ENCODE measurements around the gene NACAD.
A peak's percentile ranks its signal among the peaks of the same experiment; 100 is the strongest.

Gene NACAD, protein sequence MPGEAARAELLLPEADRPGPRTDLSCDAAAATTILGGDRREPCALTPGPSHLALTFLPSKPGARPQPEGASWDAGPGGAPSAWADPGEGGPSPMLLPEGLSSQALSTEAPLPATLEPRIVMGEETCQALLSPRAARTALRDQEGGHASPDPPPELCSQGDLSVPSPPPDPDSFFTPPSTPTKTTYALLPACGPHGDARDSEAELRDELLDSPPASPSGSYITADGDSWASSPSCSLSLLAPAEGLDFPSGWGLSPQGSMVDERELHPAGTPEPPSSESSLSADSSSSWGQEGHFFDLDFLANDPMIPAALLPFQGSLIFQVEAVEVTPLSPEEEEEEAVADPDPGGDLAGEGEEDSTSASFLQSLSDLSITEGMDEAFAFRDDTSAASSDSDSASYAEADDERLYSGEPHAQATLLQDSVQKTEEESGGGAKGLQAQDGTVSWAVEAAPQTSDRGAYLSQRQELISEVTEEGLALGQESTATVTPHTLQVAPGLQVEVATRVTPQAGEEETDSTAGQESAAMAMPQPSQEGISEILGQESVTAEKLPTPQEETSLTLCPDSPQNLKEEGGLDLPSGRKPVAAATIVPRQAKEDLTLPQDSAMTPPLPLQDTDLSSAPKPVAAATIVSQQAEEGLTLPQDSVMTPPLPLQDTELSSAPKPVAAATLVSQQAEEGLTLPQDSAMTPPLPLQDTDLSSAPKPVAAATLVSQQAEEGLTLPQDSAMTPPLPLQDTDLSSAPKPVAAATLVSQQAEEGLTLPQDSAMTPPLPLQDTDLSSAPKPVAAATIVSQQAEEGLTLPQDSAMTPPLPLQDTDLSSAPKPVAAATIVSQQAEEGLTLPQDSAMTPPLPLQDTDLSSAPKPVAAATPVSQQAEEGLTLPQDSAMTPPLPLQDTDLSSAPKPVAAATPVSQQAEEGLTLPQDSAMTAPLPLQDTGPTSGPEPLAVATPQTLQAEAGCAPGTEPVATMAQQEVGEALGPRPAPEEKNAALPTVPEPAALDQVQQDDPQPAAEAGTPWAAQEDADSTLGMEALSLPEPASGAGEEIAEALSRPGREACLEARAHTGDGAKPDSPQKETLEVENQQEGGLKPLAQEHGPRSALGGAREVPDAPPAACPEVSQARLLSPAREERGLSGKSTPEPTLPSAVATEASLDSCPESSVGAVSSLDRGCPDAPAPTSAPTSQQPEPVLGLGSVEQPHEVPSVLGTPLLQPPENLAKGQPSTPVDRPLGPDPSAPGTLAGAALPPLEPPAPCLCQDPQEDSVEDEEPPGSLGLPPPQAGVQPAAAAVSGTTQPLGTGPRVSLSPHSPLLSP (N-terminal part only)

DNA sequence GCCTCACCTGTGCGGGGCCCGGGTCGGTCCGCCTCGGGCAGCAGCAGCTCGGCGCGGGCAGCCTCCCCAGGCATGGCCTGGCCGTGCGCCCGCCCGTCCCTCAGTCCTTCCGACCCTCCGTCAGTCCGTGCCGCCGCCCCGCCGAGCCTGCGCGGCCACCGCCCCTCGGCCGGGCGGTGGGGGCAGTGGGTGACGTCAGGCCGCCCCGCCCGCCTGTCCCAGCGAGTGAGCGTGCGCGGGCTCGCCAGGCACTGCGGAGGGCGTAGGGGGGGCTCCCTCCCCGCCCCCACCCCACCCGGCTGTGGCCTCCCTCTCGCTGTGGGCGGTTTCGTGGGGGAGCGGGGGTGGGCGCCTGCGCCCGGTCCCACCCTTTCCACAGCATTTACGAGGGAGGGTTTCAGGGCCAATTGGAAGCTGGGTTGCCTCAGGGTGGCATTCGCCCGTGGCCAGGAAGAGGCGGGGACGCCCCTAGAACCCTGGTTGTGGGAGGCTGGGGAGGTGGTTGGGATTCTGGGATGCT, at the start of gene NACAD:
NACAD (minus strand) TSS at position 149 of the 520 bp plus-strand sequence; CDS start at position 74, 75 bp downstream.
- in situ Hi-C loops (cut with HindIII; ENCODE audit: low sequenced_read_pairs) = no loop called here
- TF ChIP-seq, protein P1, sequence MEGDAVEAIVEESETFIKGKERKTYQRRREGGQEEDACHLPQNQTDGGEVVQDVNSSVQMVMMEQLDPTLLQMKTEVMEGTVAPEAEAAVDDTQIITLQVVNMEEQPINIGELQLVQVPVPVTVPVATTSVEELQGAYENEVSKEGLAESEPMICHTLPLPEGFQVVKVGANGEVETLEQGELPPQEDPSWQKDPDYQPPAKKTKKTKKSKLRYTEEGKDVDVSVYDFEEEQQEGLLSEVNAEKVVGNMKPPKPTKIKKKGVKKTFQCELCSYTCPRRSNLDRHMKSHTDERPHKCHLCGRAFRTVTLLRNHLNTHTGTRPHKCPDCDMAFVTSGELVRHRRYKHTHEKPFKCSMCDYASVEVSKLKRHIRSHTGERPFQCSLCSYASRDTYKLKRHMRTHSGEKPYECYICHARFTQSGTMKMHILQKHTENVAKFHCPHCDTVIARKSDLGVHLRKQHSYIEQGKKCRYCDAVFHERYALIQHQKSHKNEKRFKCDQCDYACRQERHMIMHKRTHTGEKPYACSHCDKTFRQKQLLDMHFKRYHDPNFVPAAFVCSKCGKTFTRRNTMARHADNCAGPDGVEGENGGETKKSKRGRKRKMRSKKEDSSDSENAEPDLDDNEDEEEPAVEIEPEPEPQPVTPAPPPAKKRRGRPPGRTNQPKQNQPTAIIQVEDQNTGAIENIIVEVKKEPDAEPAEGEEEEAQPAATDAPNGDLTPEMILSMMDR (IDR thresholded peaks at IDR 0.05; ENCODE audit: low read depth, low read length, missing control alignments) = no peak
- no peak for DNase-seq (ENCODE audit: low read depth)
- H3K4me3 ChIP-seq (ENCODE audit: low read depth, low read length) = peak within 1 kb of the TSS; percentile 61

DNA sequence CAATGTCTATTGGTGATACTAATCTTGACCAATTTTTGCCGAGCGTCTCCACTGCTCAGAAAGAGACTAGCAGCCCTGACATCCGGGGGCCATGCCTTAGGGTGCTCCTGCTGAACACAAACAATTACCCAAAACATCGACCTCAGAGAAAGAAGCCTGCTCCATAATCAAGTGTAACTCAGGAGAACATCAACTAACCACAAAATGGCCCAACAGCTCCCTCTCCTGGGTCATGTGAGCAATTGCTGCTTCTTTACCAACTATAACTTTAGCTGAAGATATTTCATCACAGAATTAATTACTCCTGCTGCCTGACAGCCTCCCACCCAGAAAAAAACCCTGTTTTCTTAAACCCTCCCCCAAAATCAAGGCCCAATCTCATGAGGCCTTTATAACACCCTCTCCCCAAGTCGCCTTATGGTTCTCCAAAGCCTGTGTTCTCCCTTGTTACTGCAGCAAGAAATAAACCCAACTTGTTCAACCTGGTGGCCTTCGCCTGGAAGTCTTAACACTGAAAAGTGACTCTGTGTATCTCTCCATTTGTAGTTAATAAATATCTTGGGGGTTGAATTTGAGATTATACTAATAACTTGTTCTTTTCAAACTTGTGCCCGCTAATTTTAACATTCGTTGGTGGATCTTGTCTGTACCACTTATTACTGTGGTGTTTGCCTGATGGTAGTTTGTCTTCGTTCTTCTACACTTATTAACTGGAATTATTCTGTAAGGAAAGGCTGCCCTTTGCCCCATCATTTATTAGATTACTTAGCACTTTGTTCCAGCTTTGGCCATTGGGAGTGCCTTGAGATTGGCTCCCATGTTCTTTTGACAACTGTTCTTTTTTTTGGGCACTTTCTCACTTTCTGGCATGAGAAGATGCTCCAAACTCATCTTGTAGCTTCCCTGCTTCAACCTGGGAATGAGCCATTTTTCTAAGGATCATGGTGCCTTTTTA, 47.6 kb upstream of the NACAD start:
- in situ Hi-C loops (cut with HindIII; ENCODE audit: low sequenced_read_pairs) = no loop called here
- no peak overlapping the region for H3K4me3 ChIP-seq (ENCODE audit: low read depth, low read length)
- DNase-seq (ENCODE audit: low read depth) = peak; percentile 65
- TF ChIP-seq, protein P1 (IDR thresholded peaks at IDR 0.05; ENCODE audit: low read depth, low read length, missing control alignments) = peak; percentile 86

DNA sequence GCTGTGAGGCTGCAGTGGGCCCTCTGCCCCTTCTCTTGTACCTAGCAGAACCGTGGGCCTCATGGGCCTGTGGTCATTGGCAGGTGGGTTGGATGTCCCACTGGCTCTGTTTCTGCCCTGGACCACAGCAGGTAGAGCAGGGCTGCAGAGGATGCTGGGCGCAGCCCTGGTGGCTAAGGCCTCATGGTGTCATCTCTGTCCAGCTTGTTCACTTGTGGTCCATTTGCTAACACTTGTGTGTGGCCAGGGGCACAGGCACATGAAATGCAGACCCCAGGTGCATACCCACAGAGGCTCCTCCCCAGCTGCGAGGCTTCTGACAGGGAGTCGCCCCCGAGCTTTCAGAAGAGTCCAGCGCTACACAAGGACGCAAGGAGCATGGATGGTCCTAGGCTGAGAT, 45.1 kb upstream of the NACAD start:
- in situ Hi-C loops (cut with HindIII; ENCODE audit: low sequenced_read_pairs) = no loop called here
- H3K4me3 ChIP-seq (ENCODE audit: low read depth, low read length) = no peak overlapping the region
- no peak for DNase-seq (ENCODE audit: low read depth)
- TF ChIP-seq, protein P1 (IDR thresholded peaks at IDR 0.05; ENCODE audit: low read depth, low read length, missing control alignments) = no peak

DNA sequence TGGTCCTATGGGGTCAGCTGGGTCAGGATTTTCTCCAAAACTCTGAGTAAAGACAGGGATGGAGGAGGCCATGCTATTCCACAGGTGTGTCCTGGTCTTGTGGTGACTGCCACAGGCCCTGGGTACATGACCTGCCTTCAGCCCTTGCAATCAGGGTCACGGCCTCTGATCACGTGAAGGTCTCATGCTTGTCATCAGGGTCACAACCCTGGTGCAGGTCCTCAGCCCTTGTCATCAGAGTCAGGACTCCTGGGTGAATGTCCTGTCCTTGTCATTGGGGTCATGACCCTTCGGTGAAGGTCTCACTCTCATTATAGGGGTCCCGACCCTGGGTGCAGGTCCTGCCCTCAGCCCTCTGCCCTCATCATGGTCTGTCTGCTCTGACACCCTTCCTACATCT, 44.6 kb upstream of the NACAD start:
- TF ChIP-seq, protein P1 (IDR thresholded peaks at IDR 0.05; ENCODE audit: low read depth, low read length, missing control alignments) = no peak
- H3K4me3 ChIP-seq (ENCODE audit: low read depth, low read length) = no peak overlapping the region
- in situ Hi-C loops (cut with HindIII; ENCODE audit: low sequenced_read_pairs) = no loop called here
- no peak for DNase-seq (ENCODE audit: low read depth)

DNA sequence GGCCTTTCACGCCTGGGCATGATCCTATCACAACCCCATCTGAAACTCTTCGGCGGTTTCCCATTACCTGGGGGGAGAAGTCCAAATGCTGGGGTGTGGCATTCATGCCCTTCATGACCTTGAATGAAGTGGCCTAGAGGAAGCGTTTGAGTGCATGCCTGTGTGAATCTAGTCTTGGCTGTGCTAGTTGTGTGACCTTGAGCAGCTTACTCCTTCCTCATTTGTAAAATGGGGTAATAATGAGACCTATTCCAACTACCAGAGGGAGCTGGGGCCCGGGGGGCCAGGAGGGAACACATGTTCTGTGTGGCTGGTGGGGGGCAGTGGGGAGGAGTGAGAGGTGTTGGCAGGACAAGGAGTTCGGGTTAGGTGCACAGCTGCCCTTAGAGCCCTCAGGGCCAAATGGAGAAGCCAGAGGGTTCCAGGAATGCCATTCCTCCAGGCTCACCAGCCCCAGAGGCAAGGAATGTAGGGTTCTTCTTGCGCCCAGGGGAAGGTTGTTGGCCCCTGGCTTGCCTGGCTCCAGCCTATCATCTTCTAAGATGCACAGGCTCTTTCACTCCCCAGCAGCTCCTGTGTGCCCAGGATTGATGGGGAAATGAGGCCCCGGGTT, 44.0 kb upstream of the NACAD start:
- in situ Hi-C loops (cut with HindIII; ENCODE audit: low sequenced_read_pairs) = no loop called here
- TF ChIP-seq, protein P1 (IDR thresholded peaks at IDR 0.05; ENCODE audit: low read depth, low read length, missing control alignments) = no peak
- DNase-seq (ENCODE audit: low read depth) = no peak
- H3K4me3 ChIP-seq (ENCODE audit: low read depth, low read length) = no peak overlapping the region

All from astrocyte of the cerebellum (primary cell).